HepG2 (cell line): Measurements from ENCODE around the gene LHFPL2. TPM values are rescaled to one million over a fixed set of nuclear protein-coding genes. Genes with fewer than 3 reads are reported as not detected.

Experiments used
- ATAD3A ChIP-seq: sonication (generic); formaldehyde crosslinking; IDR thresholded peaks from 2 replicates; pipeline ENCODE4 v1.4.0; 2020; ENCODE audit warnings: missing genetic modification reagents
- CHCHD3 ChIP-seq: sonication (generic); formaldehyde crosslinking; IDR thresholded peaks from 2 replicates; pipeline ENCODE4 v1.8.0; 2022; ENCODE audit warnings: mild to moderate bottlenecking, missing genetic modification reagents, moderate library complexity
- CREB1 ChIP-seq, 2 experiments: fragments of 450-650 bp in 1 of 2; IDR thresholded peaks; 2 replicates each; pipeline ENCODE4 v1.6.1; 2016 to 2017; ENCODE audit warnings: control low read depth in 1 of 2, mild to moderate bottlenecking in 1 of 2, missing compliant biosample characterization in 1 of 2, missing genetic modification characterization in 1 of 2
- FOSL2 ChIP-seq: sonication (generic); formaldehyde crosslinking; IDR thresholded peaks from 2 replicates; pipeline ENCODE4 v1.4.0; 2020; ENCODE audit warnings: missing genetic modification reagents
- FOXK1 ChIP-seq: sonication (generic); formaldehyde crosslinking; IDR thresholded peaks from 2 replicates; pipeline ENCODE4 v1.4.0; 2020; ENCODE audit warnings: low read depth, missing genetic modification reagents, borderline replicate concordance
- GZF1 ChIP-seq: sonication (generic); formaldehyde crosslinking; IDR thresholded peaks from 2 replicates; pipeline ENCODE4 v1.5.1; 2020; ENCODE audit warnings: mild to moderate bottlenecking, missing genetic modification reagents
- HIVEP1 ChIP-seq: sonication (generic); formaldehyde crosslinking; IDR thresholded peaks from 2 replicates; pipeline ENCODE4 v1.4.0; 2020; ENCODE audit warnings: mild to moderate bottlenecking, missing genetic modification reagents
- POLR2G ChIP-seq: fragments of 200-400 bp; formaldehyde crosslinking; IDR thresholded peaks from 2 replicates; pipeline ENCODE4 v1.6.1; 2018; ENCODE audit warnings: mild to moderate bottlenecking, low read depth, low read length, moderate library complexity
- RBM39 ChIP-seq: fragments of 200-400 bp; formaldehyde crosslinking; IDR thresholded peaks from one replicate; pipeline ENCODE4 v1.6.1; 2018; ENCODE audit warnings: antibody characterized with exemption, mild to moderate bottlenecking, low read depth, low read length; ENCODE audit not compliant: poor library complexity, severe bottlenecking
- SALL1 ChIP-seq: sonication (generic); formaldehyde crosslinking; IDR thresholded peaks from 2 replicates; pipeline ENCODE4 v1.8.0; 2022; ENCODE audit warnings: mild to moderate bottlenecking, missing genetic modification reagents
- SOX6 ChIP-seq, 2 experiments: fragments of 450-650 bp in 1 of 2; sonication (generic) in 1 of 2; formaldehyde crosslinking in 1 of 2; IDR thresholded peaks; 2 replicates each; pipeline versions ENCODE4 v1.4.0 to v1.6.1; 2017 to 2020; ENCODE audit warnings: antibody characterized with exemption in 1 of 2, mild to moderate bottlenecking in 1 of 2, missing genetic modification reagents in 1 of 2
- YEATS2 ChIP-seq: sonication (generic); formaldehyde crosslinking; IDR thresholded peaks from 2 replicates; pipeline ENCODE4 v1.4.0; 2020; ENCODE audit warnings: missing genetic modification reagents, borderline replicate concordance
- ZFAT ChIP-seq: sonication (generic); formaldehyde crosslinking; conservative IDR thresholded peaks from 2 replicates; pipeline ENCODE4 v1.8.1; 2023; ENCODE audit warnings: missing genetic modification reagents, inconsistent platforms
- ZMAT3 ChIP-seq: sonication (generic); formaldehyde crosslinking; conservative IDR thresholded peaks from 2 replicates; pipeline ENCODE4 v1.7.0; 2021; ENCODE audit warnings: missing genetic modification reagents
- ZNF143 ChIP-seq: sonication (generic); formaldehyde crosslinking; IDR thresholded peaks from 2 replicates; pipeline ENCODE4 v1.4.0; 2020; ENCODE audit warnings: missing genetic modification reagents
- ZNF326 ChIP-seq: sonication (generic); formaldehyde crosslinking; IDR thresholded peaks from 2 replicates; pipeline ENCODE4 v1.4.0; 2020; ENCODE audit warnings: missing genetic modification reagents, borderline replicate concordance
- ZNF335 ChIP-seq: sonication (generic); formaldehyde crosslinking; IDR thresholded peaks from 2 replicates; pipeline ENCODE4 v1.4.0; 2020; ENCODE audit warnings: missing genetic modification reagents
- ZNF460 ChIP-seq: sonication (generic); formaldehyde crosslinking; IDR thresholded peaks from 2 replicates; pipeline ENCODE4 v1.5.1; 2020; ENCODE audit warnings: missing genetic modification reagents, mild to moderate bottlenecking, borderline replicate concordance
- ZNF577 ChIP-seq: sonication (generic); formaldehyde crosslinking; IDR thresholded peaks from 2 replicates; pipeline ENCODE4 v1.4.0; 2020; ENCODE audit warnings: mild to moderate bottlenecking, low read depth, missing genetic modification reagents, borderline replicate concordance
- ZNF703 ChIP-seq: sonication (generic); formaldehyde crosslinking; IDR thresholded peaks from 2 replicates; pipeline ENCODE4 v1.5.1; 2020; ENCODE audit warnings: missing genetic modification reagents, mild to moderate bottlenecking, moderate library complexity, borderline replicate concordance
- ZNF780A ChIP-seq: sonication (generic); formaldehyde crosslinking; IDR thresholded peaks from 2 replicates; pipeline ENCODE4 v1.8.0; 2022; ENCODE audit warnings: mild to moderate bottlenecking, missing genetic modification reagents, moderate library complexity
- ZSCAN20 ChIP-seq: sonication (generic); formaldehyde crosslinking; IDR thresholded peaks from 2 replicates; pipeline ENCODE4 v1.4.0; 2020; ENCODE audit warnings: missing genetic modification reagents, mild to moderate bottlenecking, borderline replicate concordance
- polyA plus RNA-seq, 8 experiments: library from polyadenylated mRNA; depleted of rRNA in 3 of 8; stranded (reverse) in 7 of 8; unstranded in 1 of 8; fragments of >200 nt; fragmentation: Illumina TruSeq in 4 of 8; extraction: Trizol in 4 of 8; gene quantifications; 2 replicates each; pipeline versions ENCODE4 v1.2.1 to v1.2.3, GENCODE V29; 2011 to 2016; ENCODE audit warnings: low read depth in 4 of 8, missing spikeins in 1 of 8, mixed read lengths in 1 of 8; ENCODE audit not compliant: insufficient read depth in 1 of 8
- total RNA-seq, 5 experiments: library from RNA; depleted of rRNA; stranded (reverse); fragments of >200 nt; fragmentation: Illumina TruSeq; extraction: Trizol; gene quantifications; 2 replicates each; pipeline ENCODE4 v1.2.3, GENCODE V29; 2016; ENCODE audit warnings: low read depth in 1 of 5
- TF ChIP-seq, protein P1 (sequence below): sonication (generic); formaldehyde crosslinking; IDR thresholded peaks from 2 replicates; pipeline ENCODE4 v1.5.1; 2020; ENCODE audit warnings: missing genetic modification reagents, mild to moderate bottlenecking, borderline replicate concordance
- TF ChIP-seq, protein P2 (sequence below): sonication (generic); formaldehyde crosslinking; IDR thresholded peaks from 2 replicates; pipeline ENCODE4 v1.4.0; 2020; ENCODE audit warnings: missing genetic modification reagents
- TF ChIP-seq, protein P3 (sequence below): sonication (generic); formaldehyde crosslinking; IDR thresholded peaks from 2 replicates; pipeline ENCODE4 v1.8.0; 2022; ENCODE audit warnings: mild to moderate bottlenecking, missing genetic modification reagents; ENCODE audit not compliant: insufficient replicate concordance

The LHFPL2 gene
- total and polyA plus RNA-seq, 2 of the 13 experiments (the other 11 are each of a cell fraction or from before 2014, with no cell fraction given), result 6.0 to 20.0 TPM

DNA sequence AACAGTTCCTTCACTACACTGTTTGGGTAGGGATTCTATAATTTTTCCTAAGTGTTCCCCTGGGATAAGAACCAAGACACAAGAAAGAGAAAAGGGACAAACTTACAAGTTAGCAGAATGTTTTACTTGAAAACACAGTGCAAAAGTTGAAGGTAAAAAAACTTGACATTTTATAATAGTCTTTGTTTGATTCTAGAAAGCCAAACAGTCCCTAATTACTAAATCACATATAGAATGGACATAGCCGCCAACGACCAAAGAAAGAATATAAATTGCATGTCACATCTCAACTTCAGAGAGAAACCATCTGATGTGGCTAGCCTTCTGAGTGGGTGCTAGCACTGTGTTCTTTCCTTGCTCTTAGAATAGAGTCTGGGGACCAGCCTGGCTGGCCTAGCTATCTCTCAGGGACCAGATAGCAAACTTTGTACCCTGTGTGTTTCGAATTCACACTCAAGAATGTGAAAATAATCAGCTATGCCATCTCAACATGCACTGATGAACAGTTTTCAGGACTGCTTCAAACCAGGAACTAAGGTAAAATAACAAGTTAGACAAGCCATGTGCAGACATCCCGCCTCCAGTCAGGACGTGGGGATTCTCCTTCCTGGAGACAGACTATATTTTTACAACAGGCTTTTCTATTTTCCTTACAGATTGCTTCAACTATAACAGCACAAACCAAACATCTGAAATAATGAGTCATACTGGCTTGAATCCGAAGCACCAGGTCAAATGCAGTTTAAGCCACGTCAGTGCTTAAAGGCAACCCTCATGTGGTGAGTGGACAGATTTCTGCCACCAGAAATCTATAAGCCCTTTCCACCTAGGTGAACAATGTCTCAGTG lies 53.7 kb downstream of the LHFPL2 start (continued):
- TF ChIP-seq SOX6 (IDR thresholded peaks at IDR 0.05) (no peak), SOX6 (CRISPR knock-in tag; IDR thresholded peaks at IDR 0.05) (peak; percentile 34; the same call in 1 of the 2 replicates), ZNF460 (CRISPR knock-in tag) (no peak), FOSL2 (CRISPR knock-in tag) (peak; percentile 92), ZNF143 (CRISPR knock-in tag) (no peak), ZNF335 (CRISPR knock-in tag) (no peak), YEATS2 (CRISPR knock-in tag) (no peak), CHCHD3 (CRISPR knock-in tag) (no peak), CREB1 (IDR thresholded peaks at IDR 0.05) (no peak), CREB1 (CRISPR knock-in tag; IDR thresholded peaks at IDR 0.05) (peak; percentile 42; the same call in 1 of the 2 replicates), GZF1 (CRISPR knock-in tag) (no peak), ZNF703 (CRISPR knock-in tag) (no peak), ZFAT (CRISPR knock-in tag) (no peak), ZNF577 (no peak), FOXK1 (CRISPR knock-in tag) (no peak), RBM39 (no peak), HIVEP1 (CRISPR knock-in tag) (no peak), SALL1 (no peak; the same call in 1 of the 2 replicates), ZNF780A (CRISPR knock-in tag) (no peak), ZNF326 (no peak), POLR2G (0 out of 2 replicates have a peak, but pooled peaks have one; percentile 44), ZSCAN20 (no peak), ZMAT3 (CRISPR knock-in tag) (no peak), ATAD3A (CRISPR knock-in tag) (no peak)
- TF ChIP-seq, protein P1, sequence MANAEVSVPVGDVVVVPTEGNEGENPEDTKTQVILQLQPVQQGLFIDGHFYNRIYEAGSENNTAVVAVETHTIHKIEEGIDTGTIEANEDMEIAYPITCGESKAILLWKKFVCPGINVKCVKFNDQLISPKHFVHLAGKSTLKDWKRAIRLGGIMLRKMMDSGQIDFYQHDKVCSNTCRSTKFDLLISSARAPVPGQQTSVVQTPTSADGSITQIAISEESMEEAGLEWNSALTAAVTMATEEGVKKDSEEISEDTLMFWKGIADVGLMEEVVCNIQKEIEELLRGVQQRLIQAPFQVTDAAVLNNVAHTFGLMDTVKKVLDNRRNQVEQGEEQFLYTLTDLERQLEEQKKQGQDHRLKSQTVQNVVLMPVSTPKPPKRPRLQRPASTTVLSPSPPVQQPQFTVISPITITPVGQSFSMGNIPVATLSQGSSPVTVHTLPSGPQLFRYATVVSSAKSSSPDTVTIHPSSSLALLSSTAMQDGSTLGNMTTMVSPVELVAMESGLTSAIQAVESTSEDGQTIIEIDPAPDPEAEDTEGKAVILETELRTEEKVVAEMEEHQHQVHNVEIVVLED (CRISPR knock-in tag), result no peak
- TF ChIP-seq, protein P2, sequence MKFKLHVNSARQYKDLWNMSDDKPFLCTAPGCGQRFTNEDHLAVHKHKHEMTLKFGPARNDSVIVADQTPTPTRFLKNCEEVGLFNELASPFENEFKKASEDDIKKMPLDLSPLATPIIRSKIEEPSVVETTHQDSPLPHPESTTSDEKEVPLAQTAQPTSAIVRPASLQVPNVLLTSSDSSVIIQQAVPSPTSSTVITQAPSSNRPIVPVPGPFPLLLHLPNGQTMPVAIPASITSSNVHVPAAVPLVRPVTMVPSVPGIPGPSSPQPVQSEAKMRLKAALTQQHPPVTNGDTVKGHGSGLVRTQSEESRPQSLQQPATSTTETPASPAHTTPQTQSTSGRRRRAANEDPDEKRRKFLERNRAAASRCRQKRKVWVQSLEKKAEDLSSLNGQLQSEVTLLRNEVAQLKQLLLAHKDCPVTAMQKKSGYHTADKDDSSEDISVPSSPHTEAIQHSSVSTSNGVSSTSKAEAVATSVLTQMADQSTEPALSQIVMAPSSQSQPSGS, result no peak
- TF ChIP-seq, protein P3, sequence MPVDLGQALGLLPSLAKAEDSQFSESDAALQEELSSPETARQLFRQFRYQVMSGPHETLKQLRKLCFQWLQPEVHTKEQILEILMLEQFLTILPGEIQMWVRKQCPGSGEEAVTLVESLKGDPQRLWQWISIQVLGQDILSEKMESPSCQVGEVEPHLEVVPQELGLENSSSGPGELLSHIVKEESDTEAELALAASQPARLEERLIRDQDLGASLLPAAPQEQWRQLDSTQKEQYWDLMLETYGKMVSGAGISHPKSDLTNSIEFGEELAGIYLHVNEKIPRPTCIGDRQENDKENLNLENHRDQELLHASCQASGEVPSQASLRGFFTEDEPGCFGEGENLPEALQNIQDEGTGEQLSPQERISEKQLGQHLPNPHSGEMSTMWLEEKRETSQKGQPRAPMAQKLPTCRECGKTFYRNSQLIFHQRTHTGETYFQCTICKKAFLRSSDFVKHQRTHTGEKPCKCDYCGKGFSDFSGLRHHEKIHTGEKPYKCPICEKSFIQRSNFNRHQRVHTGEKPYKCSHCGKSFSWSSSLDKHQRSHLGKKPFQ (CRISPR knock-in tag), result no peak
